Suprapubic skin (tissue), 4 donors: ENCODE results near the gene LRRC63.

Experiments used
- EP300 ChIP-seq: sonication (generic); formaldehyde crosslinking; IDR thresholded peaks from one replicate; pipeline ENCODE4 v1.6.1; 2017; ENCODE audit warnings: antibody characterized with exemption
- POLR2A ChIP-seq, 2 donors: fragments of 450-650 bp; IDR thresholded peaks; one replicate each; pipeline ENCODE4 v1.6.1; 2017; ENCODE audit warnings: antibody characterized with exemption in 2 of 2, mild to moderate bottlenecking in 2 of 2, moderate library complexity in 2 of 2
- POLR2AphosphoS5 ChIP-seq, 3 donors: sonication (generic); formaldehyde crosslinking; IDR thresholded peaks; one replicate each; pipeline ENCODE4 v1.6.1; 2017; ENCODE audit warnings: antibody characterized with exemption in 3 of 3
- TF ChIP-seq, protein P1 (sequence below), 2 donors: fragments of 200-600 bp in 1 of 2; fragments of 450-650 bp in 1 of 2; sonication (generic) in 1 of 2; IDR thresholded peaks; one replicate each; pipeline ENCODE4 v1.5.1; 2016 to 2019; ENCODE audit warnings: antibody characterized with exemption in 2 of 2, mild to moderate bottlenecking in 1 of 2, moderate library complexity in 1 of 2

DNA sequence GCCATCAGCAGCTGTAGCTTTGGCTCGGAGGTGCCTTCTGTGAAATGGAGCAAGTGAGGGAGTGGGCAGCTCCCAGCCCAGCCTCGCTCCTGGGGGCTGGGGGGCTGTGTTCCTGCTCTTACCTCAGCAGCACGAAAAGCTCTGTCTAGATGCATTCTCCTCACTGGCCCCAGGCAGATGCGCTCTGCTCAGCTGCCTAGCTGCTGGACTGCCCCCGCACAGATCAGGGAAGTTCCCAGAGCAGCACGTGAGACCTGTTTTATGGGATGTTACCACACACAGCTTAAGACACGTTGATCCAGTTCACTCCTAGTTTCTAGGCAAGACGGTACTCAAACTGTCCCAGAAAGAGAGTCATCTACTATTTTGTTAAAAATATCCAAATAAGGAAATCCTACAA lies 43.4 kb upstream of the LRRC63 start:
- TF ChIP-seq, protein P1, sequence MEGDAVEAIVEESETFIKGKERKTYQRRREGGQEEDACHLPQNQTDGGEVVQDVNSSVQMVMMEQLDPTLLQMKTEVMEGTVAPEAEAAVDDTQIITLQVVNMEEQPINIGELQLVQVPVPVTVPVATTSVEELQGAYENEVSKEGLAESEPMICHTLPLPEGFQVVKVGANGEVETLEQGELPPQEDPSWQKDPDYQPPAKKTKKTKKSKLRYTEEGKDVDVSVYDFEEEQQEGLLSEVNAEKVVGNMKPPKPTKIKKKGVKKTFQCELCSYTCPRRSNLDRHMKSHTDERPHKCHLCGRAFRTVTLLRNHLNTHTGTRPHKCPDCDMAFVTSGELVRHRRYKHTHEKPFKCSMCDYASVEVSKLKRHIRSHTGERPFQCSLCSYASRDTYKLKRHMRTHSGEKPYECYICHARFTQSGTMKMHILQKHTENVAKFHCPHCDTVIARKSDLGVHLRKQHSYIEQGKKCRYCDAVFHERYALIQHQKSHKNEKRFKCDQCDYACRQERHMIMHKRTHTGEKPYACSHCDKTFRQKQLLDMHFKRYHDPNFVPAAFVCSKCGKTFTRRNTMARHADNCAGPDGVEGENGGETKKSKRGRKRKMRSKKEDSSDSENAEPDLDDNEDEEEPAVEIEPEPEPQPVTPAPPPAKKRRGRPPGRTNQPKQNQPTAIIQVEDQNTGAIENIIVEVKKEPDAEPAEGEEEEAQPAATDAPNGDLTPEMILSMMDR (IDR thresholded peaks at IDR 0.05), result no peak
- no peak for TF ChIP-seq POLR2AphosphoS5 (IDR thresholded peaks at IDR 0.05)
- TF ChIP-seq POLR2A (IDR thresholded peaks at IDR 0.05), result no peak
- no peak for TF ChIP-seq EP300
